Motor neuron (in vitro differentiated cells): ENCODE results near the gene TLR1. TPM values are rescaled to one million over a fixed set of nuclear protein-coding genes. Genes with fewer than 3 reads are reported as not detected.

Source experiments
- ATAC-seq, 8 experiments: fragments of 200-7000 bp; cut with Tn5 transposase; replicated peaks in 6 of 8; 2 replicates each; pipeline ENCODE4 v1.8.0; 2021; ENCODE audit warnings: mild to moderate bottlenecking in 8 of 8, moderate library complexity in 8 of 8
- H3K27ac ChIP-seq, 2 donors: fragments of 250-450 bp; sonication (Bioruptor Pico); 2 replicates each; pipeline ENCODE4 v1.9.0; 2021; ENCODE audit warnings: antibody characterized with exemption in 2 of 2, mild to moderate bottlenecking in 2 of 2, moderate library complexity in 1 of 2
- H3K4me1 ChIP-seq, 2 donors: fragments of 250-450 bp; sonication (Bioruptor Pico); replicated peaks in 1 of 2; 2 replicates each; pipeline ENCODE4 v1.6.1; 2021; ENCODE audit warnings: antibody characterized with exemption in 2 of 2, mild to moderate bottlenecking in 2 of 2, moderate library complexity in 1 of 2
- H3K4me3 ChIP-seq, 5 donors: fragments of 250-450 bp; sonication (Bioruptor Pico); 2 replicates each; pipeline ENCODE4 v1.9.0; 2021; ENCODE audit warnings: antibody characterized with exemption in 5 of 5, mild to moderate bottlenecking in 5 of 5, moderate library complexity in 4 of 5
- WGBS, 10 experiments: fragments of 450-650 bp; shearing (Covaris generic); methylation state at CpG; one replicate each; pipeline ENCODE4 v1.0.0; 2022; 5-methylcytosine and 5-hydroxymethylcytosine counted together
- in situ Hi-C, 9 experiments: fragments of 400-800 bp; cut with MboI; loops; one replicate each; pipeline ENCODE4 v1.15.0; 2021; ENCODE audit warnings: low sequenced_read_pairs in 9 of 9, low pct_unique_long_range_greater_than_20kb in 2 of 9; ENCODE audit not compliant: unreplicated experiment in 9 of 9
- total RNA-seq, 8 experiments: library from RNA; unstranded; fragments of 300-600 nt; gene quantifications; 2 replicates each; pipeline versions ENCODE4 v1.2.3 to v1.2.4, GENCODE V29; 2022

The TLR1 gene
- total RNA-seq, 8 experiments from 2014 or later, result 0.23 to 4.6 (median 0.85) TPM; not detected in 2

GRCh38 chr4:38802561-38803355, 1.8 kb downstream of the TLR1 start:
- WGBS, 10 experiments, result 73 to 100% (median 89%) methylated on average over 1 to 12 of the region's 15 CpGs
- no peak for ATAC-seq
- Histone ChIP-seq H3K4me1 (no peaks in the 10 kb centered on the region), H3K4me3 (no peak overlapping the region), H3K27ac (no peak overlapping the region)
- in situ Hi-C loops, result no loop called here

- in situ Hi-C loops, result no loop called here
- WGBS, 10 experiments, result 75 to 100% (median 93%) methylated on average over 1 to 3 of the region's 3 CpGs
- no peak for ATAC-seq
- Histone ChIP-seq H3K4me1 (no peaks in the 10 kb centered on the region), H3K4me3 (no peak overlapping the region), H3K27ac (no peak overlapping the region)
These were observed 3.6 kb downstream of the TLR1 start for GRCh38 chr4:38800961-38801450.

- WGBS, 10 experiments, result 67 to 100% (median 90%) methylated on average over 1 to 2 of the region's 2 CpGs; no CpG with 5 or more reads in 2 of the 10 experiments
- no peak overlapping the region for H3K4me3 ChIP-seq
- ATAC-seq, result peak in 1 of 8 experiments; percentile 31
- in situ Hi-C loops, result no loop called here
- H3K27ac ChIP-seq, result no peak overlapping the region
- no peaks in the 10 kb centered on the region for H3K4me1 ChIP-seq
These were observed 4.2 kb downstream of the TLR1 start for GRCh38 chr4:38800366-38800765.

- Histone ChIP-seq H3K4me3 (no peak overlapping the region), H3K4me1 (no peaks in the 10 kb centered on the region), H3K27ac (no peak overlapping the region)
- 39 to 93% (median 72%) methylated on average over 2 to 3 of the region's 3 CpGs; no CpG with 5 or more reads in 3 of the 10 experiments for WGBS, 10 experiments
- in situ Hi-C loops, result loop anchor here in 1 of 9 experiments (25.0 kb wide), 1 partner anchor 608 kb away; no protein-coding TSS in a partner anchor
- ATAC-seq, result no peak
These were observed 9.5 kb downstream of the TLR1 start for GRCh38 chr4:38795087-38795486.

GRCh38 chr4:38794051-38794450, 10.5 kb downstream of the TLR1 start:
- WGBS, 10 experiments, result 0 to 94% (median 47%) methylated on average over 1 to 2 of the region's 2 CpGs
- in situ Hi-C loops, result loop anchor here in 1 of 9 experiments (25.0 kb wide), 1 partner anchor 607 kb away; no protein-coding TSS in a partner anchor

GRCh38 chr4:38791010-38791409, 13.6 kb downstream of the TLR1 start:
- Histone ChIP-seq H3K27ac (no peak overlapping the region), H3K4me1 (no peaks in the 10 kb centered on the region), H3K4me3 (no peak overlapping the region)
- 13 to 84% (median 66%) methylated on average over 1 to 2 of the region's 2 CpGs; no CpG with 5 or more reads in 4 of the 10 experiments for WGBS, 10 experiments
- in situ Hi-C loops, result loop anchor here in 1 of 9 experiments (25.0 kb wide), 1 partner anchor 604 kb away; no protein-coding TSS in a partner anchor
- no peak for ATAC-seq

More at GRCh38 chr4:38794051-38794450, 10.5 kb downstream of the TLR1 start:
- H3K4me3 ChIP-seq, result no peak overlapping the region
- ATAC-seq, result no peak
- no peak overlapping the region for H3K27ac ChIP-seq
- H3K4me1 ChIP-seq, result no peaks in the 10 kb centered on the region

GRCh38 chr4:38788317-38788716, 16.3 kb downstream of the TLR1 start:
- no peak overlapping the region for H3K27ac ChIP-seq
- in situ Hi-C loops, result loop anchor here in 1 of 9 experiments (25.0 kb wide), 1 partner anchor 601 kb away; no protein-coding TSS in a partner anchor
- WGBS, 10 experiments, result 0 to 100% (median 33%) methylated on average over 1 of the region's 1 CpG; no CpG with 5 or more reads in 3 of the 10 experiments
- H3K4me3 ChIP-seq, result no peak overlapping the region
- no peaks in the 10 kb centered on the region for H3K4me1 ChIP-seq
- ATAC-seq, result no peak

GRCh38 chr4:38787693-38788092, 16.9 kb downstream of the TLR1 start:
- ATAC-seq, result no peak
- no peaks in the 10 kb centered on the region for H3K4me1 ChIP-seq
- 25 to 81% (median 67%) methylated on average over 1 to 4 of the region's 4 CpGs for WGBS, 10 experiments
- in situ Hi-C loops, result loop anchor here in 1 of 9 experiments (25.0 kb wide), 1 partner anchor 600 kb away; no protein-coding TSS in a partner anchor
- no peak overlapping the region for H3K4me3 ChIP-seq
- H3K27ac ChIP-seq, result no peak overlapping the region

- H3K4me3 ChIP-seq, result no peak overlapping the region
- WGBS, 10 experiments, result 60 to 100% (median 79%) methylated on average over 1 to 7 of the region's 8 CpGs; no CpG with 5 or more reads in 4 of the 10 experiments
- ATAC-seq, result no peak
- no peaks in the 10 kb centered on the region for H3K4me1 ChIP-seq
- H3K27ac ChIP-seq, result no peak overlapping the region
- in situ Hi-C loops, result loop anchor here in 1 of 9 experiments (25.0 kb wide), 1 partner anchor 599 kb away; no protein-coding TSS in a partner anchor
These were observed 18.6 kb downstream of the TLR1 start for GRCh38 chr4:38785901-38786402.

- Histone ChIP-seq H3K4me1 (no peaks in the 10 kb centered on the region), H3K27ac (no peak overlapping the region), H3K4me3 (no peak overlapping the region)
- WGBS, 10 experiments, result 31 to 100% (median 75%) methylated on average over 1 to 6 of the region's 6 CpGs
- no peak for ATAC-seq
- in situ Hi-C loops, result loop anchor here in 1 of 9 experiments (25.0 kb wide), 1 partner anchor 598 kb away; no protein-coding TSS in a partner anchor
These were observed 19.4 kb downstream of the TLR1 start for GRCh38 chr4:38785041-38785790.

- in situ Hi-C loops, result loop anchor here in 1 of 9 experiments (25.0 kb wide), 1 partner anchor 597 kb away; no protein-coding TSS in a partner anchor
- H3K4me1 ChIP-seq, result no peaks in the 10 kb centered on the region
- no peak overlapping the region for H3K4me3 ChIP-seq
- ATAC-seq, result no peak
- H3K27ac ChIP-seq, result no peak overlapping the region
- WGBS, 10 experiments, result 20 to 100% (median 83%) methylated on average over 1 to 3 of the region's 4 CpGs; no CpG with 5 or more reads in 5 of the 10 experiments
These were observed 20.4 kb downstream of the TLR1 start for GRCh38 chr4:38784141-38784540.

- no peak overlapping the region for H3K27ac ChIP-seq
- no peaks in the 10 kb centered on the region for H3K4me1 ChIP-seq
- WGBS, 10 experiments, result 64 to 97% (median 89%) methylated on average over 1 to 8 of the region's 8 CpGs; no CpG with 5 or more reads in 3 of the 10 experiments
- peak in 1 of 8 experiments; percentile 16 for ATAC-seq
- no peak overlapping the region for H3K4me3 ChIP-seq
- in situ Hi-C loops, result loop anchor here in 1 of 9 experiments (25.0 kb wide), 1 partner anchor 596 kb away; no protein-coding TSS in a partner anchor
These were observed 21.5 kb downstream of the TLR1 start for GRCh38 chr4:38783109-38783460.
